Measurements from ENCODE around the gene DUSP14. TPM values are rescaled to one million over a fixed set of nuclear protein-coding genes. Genes with fewer than 3 reads are reported as not detected.
A peak's percentile ranks its signal among the peaks of the same experiment; 100 is the strongest.

The DUSP14 gene
- total and polyA plus RNA-seq, 2 experiments from 2014 or later: 153 to 154 TPM

- H3K4me1 ChIP-seq (ENCODE audit: insufficient read depth): peaks cover 42% of the 10 kb centered on the region
- DNase-seq: no peak
- peaks cover 97% of the 10 kb centered on the region for H3K79me2 ChIP-seq (ENCODE audit: insufficient read depth)
- peak overlapping the region; percentile 52 for H3K4me2 ChIP-seq (ENCODE audit: unreplicated experiment)
- TF ChIP-seq EZH2 (IDR thresholded peaks at IDR 0.05; ENCODE audit: insufficient read depth, poor library complexity, severe bottlenecking): no peak
- no peak for TF ChIP-seq EZH2phosphoT487 (IDR thresholded peaks at IDR 0.05; ENCODE audit: insufficient read depth, low read depth)
- no peaks in the 10 kb centered on the region for H3K27me3 ChIP-seq (replicated peaks; ENCODE audit: insufficient read depth)
- H3K27ac ChIP-seq: peak overlapping the region; percentile 91
- no peaks in the 10 kb centered on the region for H3K36me3 ChIP-seq (ENCODE audit: low read depth)
- H3K4me3 ChIP-seq: no peak overlapping the region
- 84 to 85% methylated on average over 8 of the region's 8 CpGs for WGBS, 2 experiments (ENCODE audit: low coverage in 1 of 2, low lambda C conversion rate in 2 of 2, missing lambda C conversion rate in 2 of 2)
- no peak overlapping the region for H2AFZ ChIP-seq
- no peaks in the 10 kb centered on the region for H3K9me3 ChIP-seq (ENCODE audit: low read depth)
- no peaks in the 10 kb centered on the region for H3K9me2 ChIP-seq (ENCODE audit: insufficient read depth)
- H3F3A ChIP-seq (ENCODE audit: insufficient read depth): peaks cover 55% of the 10 kb centered on the region
- 0 out of 2 replicates have a peak overlapping the region, but pooled peaks have one; percentile 28 for H3K9ac ChIP-seq
- in situ Hi-C loops (cut with MboI): no loop called here
- 0 out of 2 replicates have a peak, but pooled peaks cover 6% of the 10 kb centered on the region for H4K20me1 ChIP-seq (ENCODE audit: insufficient read depth)
Observed at GRCh38 chr17:37494971-37495370, 5.3 kb downstream of the DUSP14 start.

- H3K9me3 ChIP-seq (ENCODE audit: low read depth): no peaks in the 10 kb centered on the region
- in situ Hi-C loops (cut with MboI): no loop called here
- H3K9me2 ChIP-seq (ENCODE audit: insufficient read depth): no peaks in the 10 kb centered on the region
- H3K4me2 ChIP-seq (ENCODE audit: unreplicated experiment): no peak overlapping the region
- H3K27ac ChIP-seq: no peak overlapping the region
- H3K27me3 ChIP-seq (replicated peaks; ENCODE audit: insufficient read depth): no peaks in the 10 kb centered on the region
- H3K4me1 ChIP-seq (ENCODE audit: insufficient read depth): peaks cover 7% of the 10 kb centered on the region; the same call in 1 of the 2 replicates
- no peak for TF ChIP-seq EZH2phosphoT487 (IDR thresholded peaks at IDR 0.05; ENCODE audit: insufficient read depth, low read depth)
- no peak for TF ChIP-seq EZH2 (IDR thresholded peaks at IDR 0.05; ENCODE audit: insufficient read depth, poor library complexity, severe bottlenecking)
- H3K4me3 ChIP-seq: no peak overlapping the region
- H3K79me2 ChIP-seq (ENCODE audit: insufficient read depth): peaks cover 100% of the 10 kb centered on the region
- no peak for DNase-seq
- H4K20me1 ChIP-seq (ENCODE audit: insufficient read depth): peaks cover 15% of the 10 kb centered on the region
- peaks cover 7% of the 10 kb centered on the region for H3F3A ChIP-seq (ENCODE audit: insufficient read depth)
- H2AFZ ChIP-seq: no peak overlapping the region
- H3K36me3 ChIP-seq (ENCODE audit: low read depth): no peaks in the 10 kb centered on the region
- H3K9ac ChIP-seq: no peak overlapping the region
Observed at GRCh38 chr17:37500378-37500777, 10.7 kb downstream of the DUSP14 start.

GRCh38 chr17:37502009-37502936 is 12.6 kb downstream of the DUSP14 start:
- Histone ChIP-seq H2AFZ (no peak overlapping the region), H3K4me2 (ENCODE audit: unreplicated experiment) (no peak overlapping the region), H3K27ac (no peak overlapping the region), H4K20me1 (ENCODE audit: insufficient read depth) (peaks cover 29% of the 10 kb centered on the region), H3F3A (ENCODE audit: insufficient read depth) (no peaks in the 10 kb centered on the region), H3K4me3 (no peak overlapping the region), H3K4me1 (ENCODE audit: insufficient read depth) (no peaks in the 10 kb centered on the region), H3K9me2 (ENCODE audit: insufficient read depth) (no peaks in the 10 kb centered on the region), H3K27me3 (replicated peaks; ENCODE audit: insufficient read depth) (no peaks in the 10 kb centered on the region), H3K9ac (no peak overlapping the region), H3K79me2 (ENCODE audit: insufficient read depth) (peaks cover 100% of the 10 kb centered on the region), H3K36me3 (ENCODE audit: low read depth) (no peaks in the 10 kb centered on the region), H3K9me3 (ENCODE audit: low read depth) (no peaks in the 10 kb centered on the region)
- in situ Hi-C loops (cut with MboI): no loop called here
- WGBS, 2 experiments (ENCODE audit: low coverage in 1 of 2, low lambda C conversion rate in 2 of 2, missing lambda C conversion rate in 2 of 2): 97 to 98% methylated on average over 10 of the region's 10 CpGs
- no peak for DNase-seq
- no peak for TF ChIP-seq EZH2 (IDR thresholded peaks at IDR 0.05; ENCODE audit: insufficient read depth, poor library complexity, severe bottlenecking)
- TF ChIP-seq EZH2phosphoT487 (IDR thresholded peaks at IDR 0.05; ENCODE audit: insufficient read depth, low read depth): no peak

- no peaks in the 10 kb centered on the region for H3F3A ChIP-seq (ENCODE audit: insufficient read depth)
- no peaks in the 10 kb centered on the region for H3K27me3 ChIP-seq (replicated peaks; ENCODE audit: insufficient read depth)
- H3K9me2 ChIP-seq (ENCODE audit: insufficient read depth): no peaks in the 10 kb centered on the region
- H3K36me3 ChIP-seq (ENCODE audit: low read depth): no peaks in the 10 kb centered on the region; the same call in 1 of the 2 replicates
- no peak overlapping the region for H3K9ac ChIP-seq
- no peak overlapping the region for H3K4me3 ChIP-seq
- H4K20me1 ChIP-seq (ENCODE audit: insufficient read depth): peaks cover 32% of the 10 kb centered on the region
- no peak overlapping the region for H3K27ac ChIP-seq
- DNase-seq: no peak
- no peak overlapping the region for H3K4me2 ChIP-seq (ENCODE audit: unreplicated experiment)
- WGBS, 2 experiments (ENCODE audit: low coverage in 1 of 2, low lambda C conversion rate in 2 of 2, missing lambda C conversion rate in 2 of 2): 89 to 95% methylated on average over 6 of the region's 6 CpGs
- H3K79me2 ChIP-seq (ENCODE audit: insufficient read depth): peaks cover 100% of the 10 kb centered on the region
- TF ChIP-seq EZH2 (IDR thresholded peaks at IDR 0.05; ENCODE audit: insufficient read depth, poor library complexity, severe bottlenecking) (no peak), EZH2phosphoT487 (IDR thresholded peaks at IDR 0.05; ENCODE audit: insufficient read depth, low read depth) (no peak)
- no peaks in the 10 kb centered on the region for H3K4me1 ChIP-seq (ENCODE audit: insufficient read depth)
- in situ Hi-C loops (cut with MboI): no loop called here
- H2AFZ ChIP-seq: no peak overlapping the region
- H3K9me3 ChIP-seq (ENCODE audit: low read depth): no peaks in the 10 kb centered on the region
Observed at GRCh38 chr17:37503148-37503547, 13.5 kb downstream of the DUSP14 start.
